ENCODE measurements around the gene LRRC4C. TPM values are rescaled to one million over a fixed set of nuclear protein-coding genes. Genes with fewer than 3 reads are reported as not detected.
"Not testable (repeated sequence)": the region's sequence is repeated elsewhere in the genome, so short reads cannot be mapped to it uniquely, and the experiment has no call there.

The LRRC4C gene
- total RNA-seq, 2 experiments from 2014 or later, result not detected

DNA sequence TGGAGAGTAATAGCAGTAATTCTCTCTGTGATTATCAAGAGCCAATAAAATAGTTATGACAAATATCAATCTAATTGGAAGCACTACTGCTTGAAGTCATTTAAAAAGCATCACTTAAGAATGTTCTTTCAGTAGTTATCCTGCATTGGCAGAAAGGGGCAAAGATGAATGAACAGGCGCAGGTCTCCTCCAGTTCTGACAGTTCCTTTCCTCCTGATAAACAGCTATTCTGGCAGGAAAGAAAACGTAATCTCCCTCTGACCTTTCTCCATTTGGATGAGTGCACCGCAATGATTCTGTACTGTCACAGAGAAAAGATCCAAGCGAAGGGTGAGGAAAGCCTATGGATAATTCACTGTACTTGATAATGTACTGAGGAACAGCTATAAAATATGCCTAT lies 521.5 kb downstream of the LRRC4C start:
- ATAC-seq, result no peak
- Mint-ChIP-seq H3K36me3 (no peaks in the 10 kb centered on the region), H3K9me3 (ENCODE audit: low read depth) (peaks cover 25% of the 10 kb centered on the region), H3K4me1 (no peaks in the 10 kb centered on the region), H3K27ac (no peak overlapping the region), H3K27me3 (no peaks in the 10 kb centered on the region), H3K4me3 (no peak overlapping the region)
- DNase-seq, result no peak
- CTCF ChIA-PET, result no interaction called here

DNA sequence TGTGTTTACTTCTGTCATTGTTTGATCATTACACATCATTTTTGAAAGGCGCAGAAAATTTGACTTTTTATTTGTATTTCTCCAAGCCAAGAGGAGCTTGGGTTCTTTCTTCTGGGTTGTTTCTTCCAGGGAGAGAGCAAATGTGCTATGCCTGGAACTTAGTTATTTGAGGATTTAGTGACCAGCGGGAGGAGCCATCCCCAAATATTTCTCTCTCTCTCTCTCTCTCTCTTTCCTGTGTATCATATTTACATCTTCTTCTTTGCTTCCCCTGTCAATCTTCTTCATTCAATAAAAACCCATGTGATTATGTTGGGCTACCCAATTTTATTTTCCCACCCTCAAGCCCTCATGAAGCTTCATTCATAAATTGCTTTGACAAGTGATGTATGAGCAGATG lies 534.5 kb downstream of the LRRC4C start:
- CTCF ChIA-PET, result no interaction called here
- H3K27ac Mint-ChIP-seq, result no peak overlapping the region
- no peak overlapping the region for H3K4me3 Mint-ChIP-seq
- DNase-seq (no peak), ATAC-seq (no peak)
- no peaks in the 10 kb centered on the region for H3K36me3 Mint-ChIP-seq
- H3K27me3 Mint-ChIP-seq, result no peaks in the 10 kb centered on the region
- peaks cover 6% of the 10 kb centered on the region for H3K9me3 Mint-ChIP-seq (ENCODE audit: low read depth)
- no peaks in the 10 kb centered on the region for H3K4me1 Mint-ChIP-seq

DNA sequence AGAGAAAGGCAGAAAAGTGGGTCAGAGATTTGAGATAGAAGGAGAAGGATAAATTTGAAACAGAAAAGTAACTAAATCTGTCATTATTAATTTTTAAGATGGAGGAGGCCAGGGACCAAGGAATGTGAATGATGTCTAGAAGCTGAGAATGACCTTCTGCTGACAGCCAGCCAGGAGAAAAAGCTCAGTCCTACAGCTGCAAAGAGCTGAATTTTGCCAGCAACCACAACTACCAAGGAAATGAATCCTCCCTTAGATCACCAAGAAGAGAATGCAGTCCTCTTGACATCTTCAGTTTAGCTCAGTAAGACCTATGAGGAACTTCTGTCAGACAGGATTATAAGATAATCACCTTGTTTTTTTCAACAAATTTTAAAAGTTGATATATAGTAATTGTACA lies 538.2 kb downstream of the LRRC4C start:
- no peak overlapping the region for H3K27ac Mint-ChIP-seq
- ATAC-seq, result no peak
- CTCF ChIA-PET, result no interaction called here

GRCh38 chr11:40910774-40911173 lies 548.7 kb downstream of the LRRC4C start:
- CTCF ChIA-PET; H3K27me3 Mint-ChIP-seq; H3K4me1 Mint-ChIP-seq; DNase-seq; H3K27ac Mint-ChIP-seq; H3K4me3 Mint-ChIP-seq; H3K9me3 Mint-ChIP-seq (ENCODE audit: low read depth); H3K36me3 Mint-ChIP-seq; ATAC-seq: not testable (repeated sequence)

More for the DNA sequence above, 538.2 kb downstream of the LRRC4C start:
- no peaks in the 10 kb centered on the region for H3K27me3 Mint-ChIP-seq
- no peak overlapping the region for H3K4me3 Mint-ChIP-seq
- H3K4me1 Mint-ChIP-seq, result no peaks in the 10 kb centered on the region
- H3K9me3 Mint-ChIP-seq (ENCODE audit: low read depth), result peaks cover 10% of the 10 kb centered on the region
- no peak for DNase-seq
- H3K36me3 Mint-ChIP-seq, result no peaks in the 10 kb centered on the region

DNA sequence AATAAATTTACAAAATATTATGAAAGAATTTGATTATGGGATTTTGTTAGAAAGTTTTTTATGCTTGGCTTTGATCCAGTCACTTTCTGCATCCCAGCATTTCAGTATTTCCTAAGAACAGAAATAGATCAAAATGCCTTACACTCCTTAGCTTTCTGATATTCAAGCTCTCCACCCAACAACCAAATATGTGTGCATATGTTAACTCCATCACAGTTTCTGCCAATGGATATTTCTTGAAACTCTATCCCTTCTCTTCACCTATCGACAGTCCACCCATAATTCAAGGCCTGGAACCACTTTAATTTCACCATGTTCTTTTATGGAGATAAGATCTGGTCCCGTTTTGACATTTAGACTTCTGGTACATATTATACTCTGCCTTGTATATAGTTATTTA lies 565.0 kb downstream of the LRRC4C start:
- H3K36me3 Mint-ChIP-seq, result no peaks in the 10 kb centered on the region
- CTCF ChIA-PET, result no interaction called here
- ATAC-seq, result no peak
- DNase-seq, result no peak
- H3K4me1 Mint-ChIP-seq, result no peaks in the 10 kb centered on the region
- H3K4me3 Mint-ChIP-seq, result no peak overlapping the region
- H3K27me3 Mint-ChIP-seq, result no peaks in the 10 kb centered on the region
- no peak overlapping the region for H3K27ac Mint-ChIP-seq
- H3K9me3 Mint-ChIP-seq (ENCODE audit: low read depth), result peaks cover 16% of the 10 kb centered on the region

DNA sequence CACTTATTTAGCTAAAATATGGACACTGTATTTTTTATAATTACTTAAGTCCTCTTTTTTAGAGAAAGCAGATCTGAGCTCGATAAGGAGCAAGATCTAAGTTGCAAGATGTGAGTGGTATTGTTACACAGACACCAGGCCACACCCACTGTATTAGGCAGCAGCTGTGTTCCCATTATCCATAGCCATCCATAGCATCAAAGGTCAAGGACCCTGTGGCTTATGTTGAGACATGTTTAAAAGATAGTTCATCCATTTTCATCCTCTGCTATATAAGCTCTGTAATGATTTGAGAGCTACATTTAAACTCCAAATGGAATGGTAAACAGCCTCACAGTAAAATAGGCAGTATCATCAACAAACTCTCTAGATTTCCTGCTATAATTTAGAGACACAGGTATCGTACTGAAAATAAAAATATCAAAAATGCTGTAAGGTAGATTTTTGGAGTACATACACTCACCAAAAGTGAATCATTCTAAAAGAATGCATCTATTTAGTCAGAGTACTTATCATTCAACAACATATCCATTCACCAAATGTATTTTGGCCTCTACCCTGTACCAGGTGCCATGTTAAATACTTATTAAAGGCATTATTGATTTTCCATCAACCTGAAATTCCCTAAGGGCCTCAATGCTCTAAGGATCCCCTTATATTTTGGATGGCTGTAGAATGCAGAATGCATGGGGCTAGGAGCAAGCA lies 574.0 kb downstream of the LRRC4C start:
- ATAC-seq (no peak), DNase-seq (no peak)
- Mint-ChIP-seq H3K4me1 (no peaks in the 10 kb centered on the region), H3K27ac (no peak overlapping the region), H3K36me3 (no peaks in the 10 kb centered on the region), H3K4me3 (no peak overlapping the region), H3K9me3 (ENCODE audit: low read depth) (peaks cover 10% of the 10 kb centered on the region), H3K27me3 (no peaks in the 10 kb centered on the region)
- CTCF ChIA-PET, result no interaction called here

DNA sequence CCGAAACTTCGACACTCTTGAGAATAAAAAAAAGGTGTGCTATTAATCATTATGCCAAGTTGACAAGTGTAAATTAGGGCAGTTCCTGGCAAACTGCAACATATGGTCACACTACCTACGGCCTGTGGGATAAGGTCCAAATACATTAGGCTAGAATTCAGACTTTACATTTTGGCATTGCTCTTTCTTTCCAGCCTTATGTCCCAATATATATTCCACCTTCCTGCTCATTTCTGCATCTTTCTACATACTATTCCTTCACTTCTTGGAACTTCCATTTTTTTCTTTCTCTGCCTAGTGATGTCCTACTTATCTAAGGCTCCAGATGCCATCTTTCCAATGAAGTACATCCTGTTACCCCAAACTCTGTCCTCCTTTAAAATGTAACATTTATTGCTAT lies 577.2 kb downstream of the LRRC4C start:
- Mint-ChIP-seq H3K4me1 (no peaks in the 10 kb centered on the region), H3K36me3 (no peaks in the 10 kb centered on the region), H3K27me3 (no peaks in the 10 kb centered on the region), H3K9me3 (ENCODE audit: low read depth) (peaks cover 14% of the 10 kb centered on the region), H3K4me3 (no peak overlapping the region), H3K27ac (no peak overlapping the region)
- no peak for DNase-seq
- CTCF ChIA-PET, result no interaction called here
- ATAC-seq, result no peak

GRCh38 chr11:40879911-40880310 lies 579.5 kb downstream of the LRRC4C start:
- Mint-ChIP-seq H3K9me3 (ENCODE audit: low read depth) (peaks cover 14% of the 10 kb centered on the region), H3K27ac (no peak overlapping the region), H3K27me3 (no peaks in the 10 kb centered on the region), H3K36me3 (no peaks in the 10 kb centered on the region), H3K4me3 (no peak overlapping the region), H3K4me1 (no peaks in the 10 kb centered on the region)
- DNase-seq, result no peak
- no peak for ATAC-seq
- CTCF ChIA-PET, result no interaction called here

GRCh38 chr11:40877981-40878380 lies 581.5 kb downstream of the LRRC4C start:
- no peaks in the 10 kb centered on the region for H3K36me3 Mint-ChIP-seq
- H3K9me3 Mint-ChIP-seq (ENCODE audit: low read depth), result peaks cover 13% of the 10 kb centered on the region
- no peak overlapping the region for H3K4me3 Mint-ChIP-seq
- no peaks in the 10 kb centered on the region for H3K4me1 Mint-ChIP-seq
- no peaks in the 10 kb centered on the region for H3K27me3 Mint-ChIP-seq
- no peak for ATAC-seq
- no peak for DNase-seq
- H3K27ac Mint-ChIP-seq, result no peak overlapping the region
- CTCF ChIA-PET, result no interaction called here

DNA sequence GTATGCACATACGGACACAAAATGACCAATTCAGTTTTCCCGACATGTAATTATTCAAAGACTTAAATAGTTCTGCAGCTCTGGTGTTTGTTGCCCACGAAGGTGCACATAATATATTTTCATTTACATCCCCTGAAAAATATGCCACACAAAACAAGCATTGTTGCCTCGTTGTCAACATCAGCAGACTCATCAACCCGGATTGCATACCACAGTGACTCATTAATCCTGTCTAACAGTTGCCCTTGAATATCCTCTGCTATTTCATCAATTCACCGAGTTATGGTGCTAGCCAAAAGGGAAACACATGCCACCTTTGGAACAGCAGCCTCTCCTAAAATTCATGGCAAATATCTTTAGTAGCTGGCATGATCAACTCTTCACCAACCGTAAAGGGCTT lies 582.2 kb downstream of the LRRC4C start:
- CTCF ChIA-PET, result no interaction called here
- Mint-ChIP-seq H3K27ac (no peak overlapping the region), H3K9me3 (ENCODE audit: low read depth) (peaks cover 11% of the 10 kb centered on the region), H3K4me3 (no peak overlapping the region), H3K4me1 (no peaks in the 10 kb centered on the region), H3K36me3 (no peaks in the 10 kb centered on the region), H3K27me3 (no peaks in the 10 kb centered on the region)
- ATAC-seq, result no peak
- DNase-seq, result no peak

- H3K27ac Mint-ChIP-seq, result no peak overlapping the region
- ATAC-seq (no peak), DNase-seq (no peak)
- H3K4me1 Mint-ChIP-seq, result no peaks in the 10 kb centered on the region
- no peaks in the 10 kb centered on the region for H3K27me3 Mint-ChIP-seq
- H3K9me3 Mint-ChIP-seq (ENCODE audit: low read depth), result peaks cover 7% of the 10 kb centered on the region
- no peak overlapping the region for H3K4me3 Mint-ChIP-seq
- CTCF ChIA-PET, result no interaction called here
- no peaks in the 10 kb centered on the region for H3K36me3 Mint-ChIP-seq
These were observed 591.3 kb downstream of the LRRC4C start for GRCh38 chr11:40867991-40868632.

DNA sequence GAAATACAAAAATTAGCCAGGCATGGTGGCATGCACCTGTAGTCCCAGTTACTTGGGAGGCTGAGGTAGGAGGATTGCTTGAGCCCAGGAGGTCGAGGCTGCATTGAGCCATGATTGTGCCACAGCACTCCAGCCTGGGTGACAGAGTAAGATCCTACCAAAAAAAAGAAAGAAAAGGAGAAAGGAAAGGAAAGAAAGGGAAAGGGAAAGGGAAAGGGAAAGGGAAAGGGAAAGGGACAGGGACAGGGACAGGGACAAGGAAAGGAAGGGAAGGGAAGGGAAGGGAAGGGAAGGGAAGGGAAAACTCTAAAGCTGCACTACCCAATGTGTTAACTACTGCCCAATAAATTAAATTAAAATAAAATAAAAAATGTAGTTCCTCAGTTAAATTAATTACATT lies 601.7 kb downstream of the LRRC4C start:
- H3K4me1 Mint-ChIP-seq; H3K27me3 Mint-ChIP-seq; DNase-seq; H3K9me3 Mint-ChIP-seq (ENCODE audit: low read depth); ATAC-seq; H3K4me3 Mint-ChIP-seq; H3K36me3 Mint-ChIP-seq; H3K27ac Mint-ChIP-seq; CTCF ChIA-PET: not testable (repeated sequence)

GRCh38 chr11:40842750-40843339 lies 616.6 kb downstream of the LRRC4C start:
- Mint-ChIP-seq H3K36me3 (no peaks in the 10 kb centered on the region), H3K4me1 (no peaks in the 10 kb centered on the region), H3K9me3 (ENCODE audit: low read depth) (peaks cover 4% of the 10 kb centered on the region), H3K27ac (no peak overlapping the region), H3K4me3 (no peak overlapping the region), H3K27me3 (no peaks in the 10 kb centered on the region)
- CTCF ChIA-PET, result no interaction called here
- ATAC-seq (no peak), DNase-seq (no peak)

DNA sequence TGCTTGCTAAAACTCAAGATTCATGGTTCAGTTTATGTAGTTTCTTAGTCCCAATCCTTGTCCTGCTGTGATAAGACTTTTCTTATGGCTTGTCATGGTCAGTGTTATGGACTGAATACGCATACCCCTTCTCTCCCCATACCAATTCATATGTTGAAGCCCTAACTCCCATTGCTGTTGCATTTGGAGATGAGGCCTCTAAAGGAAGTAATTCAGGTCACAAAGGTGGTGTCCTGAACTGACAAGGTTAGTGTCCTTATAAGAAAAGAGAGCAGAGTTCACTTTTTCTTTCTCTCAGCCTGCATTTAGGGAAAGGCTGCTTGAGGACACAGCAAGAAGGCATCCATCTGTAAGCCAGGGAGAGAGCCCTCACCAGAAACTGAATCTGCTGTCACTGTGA lies 618.2 kb downstream of the LRRC4C start:
- Mint-ChIP-seq H3K27me3 (no peaks in the 10 kb centered on the region), H3K4me1 (no peaks in the 10 kb centered on the region), H3K36me3 (no peaks in the 10 kb centered on the region), H3K9me3 (ENCODE audit: low read depth) (peaks cover 2% of the 10 kb centered on the region), H3K4me3 (no peak overlapping the region), H3K27ac (no peak overlapping the region)
- ATAC-seq, result no peak
- CTCF ChIA-PET, result no interaction called here
- no peak for DNase-seq
